Fibroblast of mammary gland (primary cell): ENCODE results near the gene SLPI.

Experiments used
- DNase-seq: peaks from one replicate; pipeline ENCODE4 v3.0.0-alpha.2; 2010; ENCODE audit warnings: low read depth
- H3K4me3 ChIP-seq: 2 replicates; pipeline ENCODE4 v1.5.1; 2011; ENCODE audit warnings: low read depth, mild to moderate bottlenecking, low read length, moderate library complexity; ENCODE audit not compliant: control insufficient read depth
- CTCF ChIP-seq: conservative IDR thresholded peaks from 2 replicates; pipeline ENCODE4 v1.5.1; 2011; ENCODE audit warnings: low read depth, low read length, inconsistent platforms; ENCODE audit not compliant: control insufficient read depth, insufficient read depth

SLPI gene

GRCh38 chr20:45258664-45259063 is 4.3 kb upstream of the SLPI start:
- H3K4me3 ChIP-seq = no peak overlapping the region

GRCh38 chr20:45258259-45258658 is 3.9 kb upstream of the SLPI start:
- DNase-seq = no peak
- no peak overlapping the region for H3K4me3 ChIP-seq
- TF ChIP-seq CTCF = no peak

More at GRCh38 chr20:45258664-45259063, 4.3 kb upstream of the SLPI start:
- DNase-seq = no peak
- no peak for TF ChIP-seq CTCF

- no peak overlapping the region for H3K4me3 ChIP-seq
- DNase-seq = no peak
- TF ChIP-seq CTCF = no peak
Measured at GRCh38 chr20:45257711-45258110, 3.3 kb upstream of the SLPI start.

GRCh38 chr20:45257161-45257560 is 2.8 kb upstream of the SLPI start:
- no peak overlapping the region for H3K4me3 ChIP-seq
- no peak for DNase-seq
- TF ChIP-seq CTCF = no peak

GRCh38 chr20:45253261-45253660 is 1.1 kb downstream of the SLPI start:
- no peak for DNase-seq
- H3K4me3 ChIP-seq = no peak overlapping the region
- TF ChIP-seq CTCF = no peak

- H3K4me3 ChIP-seq = no peak overlapping the region
- DNase-seq = no peak
- no peak for TF ChIP-seq CTCF
Measured at GRCh38 chr20:45251884-45252560, 2.3 kb downstream of the SLPI start.

GRCh38 chr20:45248609-45249008 is 5.8 kb downstream of the SLPI start:
- no peak overlapping the region for H3K4me3 ChIP-seq
- TF ChIP-seq CTCF = no peak
- no peak for DNase-seq
